ENCODE data around the gene PLEKHB2. TPM values are rescaled to one million over a fixed set of nuclear protein-coding genes. Genes with fewer than 3 reads are reported as not detected.

PLEKHB2 gene
- total and polyA plus RNA-seq, 2 of the 8 experiments (the other 6 are each of a cell fraction or from before 2014, with no cell fraction given) = 42.4 to 54.8 TPM

DNA sequence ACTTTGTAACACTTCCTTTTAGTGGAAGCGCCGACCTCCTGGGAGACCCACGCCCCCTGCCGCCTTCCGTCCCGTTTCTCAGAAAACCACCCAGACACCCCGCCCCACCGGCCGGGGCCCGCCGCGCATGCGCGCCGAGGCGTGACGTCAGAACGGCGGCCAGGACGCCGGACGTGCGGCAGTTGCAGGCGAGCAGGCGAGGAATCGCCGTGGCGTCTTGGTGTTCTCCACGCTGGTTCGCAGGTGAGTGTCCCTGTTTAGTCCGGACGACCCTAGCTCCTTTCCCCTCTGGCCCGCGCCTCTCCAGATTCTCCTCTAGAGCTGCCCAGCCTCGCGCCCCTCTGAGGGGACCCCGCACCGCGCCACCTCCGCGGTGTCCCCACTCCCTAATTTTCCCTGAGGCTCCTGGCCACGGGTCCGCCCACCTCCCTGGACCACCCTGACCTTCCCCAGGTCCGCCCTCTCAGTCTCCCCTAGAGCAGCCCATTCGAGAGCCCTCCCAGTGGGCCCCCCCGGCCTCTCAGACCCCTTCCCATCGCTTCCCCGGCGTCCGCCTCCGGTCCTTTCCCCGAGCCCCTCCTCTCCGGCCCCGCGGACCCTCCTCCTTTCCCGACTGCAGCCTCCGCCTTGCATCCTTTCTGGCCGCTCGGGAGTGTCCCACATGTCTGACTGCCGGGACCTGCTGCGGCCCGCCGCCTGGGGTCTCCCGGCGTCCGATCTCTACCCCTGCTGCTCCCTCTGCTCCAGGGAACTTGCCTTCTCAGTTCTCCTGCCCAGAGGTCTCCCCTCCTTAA, at the start of gene PLEKHB2 (continued):
- TF ChIP-seq BACH1 (IDR thresholded peaks at IDR 0.05; ENCODE audit: low read length) (no peak), TAF1 (IDR thresholded peaks at IDR 0.05; ENCODE audit: low read depth, low read length) (peak; percentile 80; the same call in 1 of the 2 replicates), NANOG (IDR thresholded peaks at IDR 0.05; ENCODE audit: insufficient read depth, low read depth, low read length, poor library complexity, severe bottlenecking) (no peak), TCF12 (IDR thresholded peaks at IDR 0.05; ENCODE audit: low read depth, low read length) (no peak), HDAC2 (IDR thresholded peaks at IDR 0.05; ENCODE audit: borderline replicate concordance in 1 of 2, low read depth in 2 of 2, low read length in 2 of 2) (no peak), YY1 (IDR thresholded peaks at IDR 0.05; ENCODE audit: low read depth, low read length) (no peak), RXRA (IDR thresholded peaks at IDR 0.05; ENCODE audit: insufficient read depth, low read depth, low read length) (no peak), KDM1A (IDR thresholded peaks at IDR 0.05; ENCODE audit: borderline replicate concordance, low read length) (no peak), POLR2AphosphoS5 (IDR thresholded peaks at IDR 0.05; ENCODE audit: low read depth, low read length) (peak; percentile 90), ATF2 (IDR thresholded peaks at IDR 0.05; ENCODE audit: low read length) (no peak), BCL11A (IDR thresholded peaks at IDR 0.05; ENCODE audit: low read depth in 2 of 2, low read length in 2 of 2) (no peak), MAFK (IDR thresholded peaks at IDR 0.05; ENCODE audit: low read depth, low read length) (no peak), SIN3A (conservative IDR thresholded peaks at IDR 0.05 in 1 of 2, IDR thresholded peaks at IDR 0.05 in 1 of 2; ENCODE audit: low read depth in 1 of 2, low read length in 2 of 2) (peak; percentile 7 to 45; a peak in 3 of 4 replicates), CREB1 (IDR thresholded peaks at IDR 0.05) (peak; percentile 85), RFX5 (IDR thresholded peaks at IDR 0.05; ENCODE audit: borderline replicate concordance, low read depth, low read length) (no peak), GABPA (IDR thresholded peaks at IDR 0.05; ENCODE audit: borderline replicate concordance, insufficient read depth, low read length) (no peak), SAP30 (IDR thresholded peaks at IDR 0.05; ENCODE audit: insufficient read depth, insufficient replicate concordance, low read length) (no peak), CHD1 (IDR thresholded peaks at IDR 0.05; ENCODE audit: low read depth, low read length) (no peak), TAF7 (optimal IDR thresholded peaks at IDR 0.05; ENCODE audit: borderline replicate concordance, low read depth, low read length) (no peak)
- TF ChIP-seq, protein P1, sequence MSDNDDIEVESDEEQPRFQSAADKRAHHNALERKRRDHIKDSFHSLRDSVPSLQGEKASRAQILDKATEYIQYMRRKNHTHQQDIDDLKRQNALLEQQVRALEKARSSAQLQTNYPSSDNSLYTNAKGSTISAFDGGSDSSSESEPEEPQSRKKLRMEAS (IDR thresholded peaks at IDR 0.05) = peak; percentile 62; the same call in 1 of the 2 replicates
- TF ChIP-seq, protein P2, sequence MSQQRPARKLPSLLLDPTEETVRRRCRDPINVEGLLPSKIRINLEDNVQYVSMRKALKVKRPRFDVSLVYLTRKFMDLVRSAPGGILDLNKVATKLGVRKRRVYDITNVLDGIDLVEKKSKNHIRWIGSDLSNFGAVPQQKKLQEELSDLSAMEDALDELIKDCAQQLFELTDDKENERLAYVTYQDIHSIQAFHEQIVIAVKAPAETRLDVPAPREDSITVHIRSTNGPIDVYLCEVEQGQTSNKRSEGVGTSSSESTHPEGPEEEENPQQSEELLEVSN (IDR thresholded peaks at IDR 0.05) = no peak
